ENCODE data around the gene CHST6.
"Not testable (repeated sequence)": the region's sequence is repeated elsewhere in the genome, so short reads cannot be mapped to it uniquely, and the experiment has no call there.

The CHST6 gene

DNA sequence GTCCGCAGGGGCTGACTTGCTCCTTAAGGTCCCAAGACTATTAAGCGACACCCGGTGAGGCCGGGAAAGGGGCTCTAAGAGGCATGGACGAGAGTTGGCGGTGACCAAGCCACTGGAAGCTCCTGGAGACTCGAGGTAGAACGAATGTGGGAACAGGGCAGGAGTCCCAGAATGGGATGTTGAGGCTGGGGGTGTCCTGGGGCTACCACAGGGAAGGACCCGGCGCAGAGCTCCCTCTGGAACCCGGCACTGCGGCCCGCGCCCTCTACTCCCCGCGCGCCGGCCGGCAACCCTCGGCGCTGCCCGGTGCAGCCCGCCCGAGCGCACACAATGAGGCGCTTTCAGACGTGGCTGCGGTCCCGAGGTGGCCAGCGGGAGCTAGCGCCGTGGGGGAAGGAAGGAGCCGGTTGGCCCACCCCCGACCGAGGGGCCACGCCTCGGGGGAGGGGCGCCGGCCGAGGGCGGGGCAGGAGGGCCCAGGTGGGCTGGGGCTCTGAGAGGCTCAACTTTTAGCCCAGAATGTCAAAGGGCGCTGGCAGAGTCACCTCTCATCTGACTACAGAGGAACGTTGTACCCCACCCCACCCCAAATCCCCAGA is at the start of gene CHST6:
TSS of gene CHST6 (minus strand) at position 366 of the 599 bp plus-strand sequence. CDS start 15,613 bp downstream, outside the sequence.
- DNase-seq, result no peak

DNA sequence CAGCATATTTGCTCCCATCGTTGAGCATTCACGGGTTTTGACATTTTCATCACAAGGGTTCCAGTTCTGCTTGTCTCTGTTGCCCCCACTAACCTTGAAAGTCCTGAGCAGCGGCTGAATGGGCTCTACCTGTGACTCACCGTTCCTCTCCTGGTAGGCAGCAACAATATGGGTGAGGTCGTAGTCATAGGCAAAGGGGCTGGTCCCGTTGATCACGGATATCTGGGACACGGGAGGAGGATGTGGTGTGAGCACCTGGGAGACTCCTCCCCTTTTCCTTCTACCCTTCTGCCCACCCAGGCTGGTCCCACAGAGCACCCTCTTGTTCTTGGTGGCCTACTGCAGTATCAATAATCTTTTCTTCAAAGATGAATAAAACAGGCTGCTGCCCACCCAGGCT is 47.2 kb upstream of the CHST6 start:
- not testable (repeated sequence) for DNase-seq

- DNase-seq, result no peak
These were observed 46.0 kb upstream of the CHST6 start for GRCh38 chr16:75541236-75541635.

- DNase-seq, result not testable (repeated sequence)
These were observed 43.8 kb upstream of the CHST6 start for GRCh38 chr16:75538882-75539565.

DNA sequence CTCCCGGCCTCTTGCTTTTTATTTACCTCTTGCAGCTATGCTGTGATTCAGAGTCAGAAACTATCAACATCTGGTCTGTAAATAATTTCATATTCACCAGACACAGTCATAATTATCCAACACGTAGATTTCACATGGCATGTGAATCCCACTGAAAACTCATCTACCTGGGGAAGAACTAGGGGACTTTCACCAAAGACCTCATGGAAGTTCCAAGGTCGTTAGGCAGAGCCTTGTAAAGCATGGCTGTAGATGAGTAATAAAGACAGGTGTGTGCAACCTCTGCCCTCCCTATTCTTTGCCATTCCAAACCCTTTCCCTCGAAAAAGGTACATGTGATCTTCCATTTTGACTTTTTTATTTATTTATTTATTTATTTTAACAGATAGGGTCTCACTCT is 42.5 kb upstream of the CHST6 start:
- no peak for DNase-seq

- no peak for DNase-seq
These were observed 40.7 kb upstream of the CHST6 start, which contains the start of gene CHST5 for GRCh38 chr16:75535901-75536300. Gene CHST5, minus strand, starts transcription at chr16:75536108. Its CDS starts 5,724 bp downstream, at chr16:75530384.

GRCh38 chr16:75535211-75535843 is 40.1 kb upstream of the CHST6 start:
- no peak for DNase-seq

GRCh38 chr16:75534560-75535205 is 39.4 kb upstream of the CHST6 start:
- DNase-seq, result no peak

GRCh38 chr16:75532791-75533190 is 37.5 kb upstream of the CHST6 start:
- no peak for DNase-seq

- DNase-seq, result no peak
These were observed 37.0 kb upstream of the CHST6 start for GRCh38 chr16:75532142-75532765.

DNA sequence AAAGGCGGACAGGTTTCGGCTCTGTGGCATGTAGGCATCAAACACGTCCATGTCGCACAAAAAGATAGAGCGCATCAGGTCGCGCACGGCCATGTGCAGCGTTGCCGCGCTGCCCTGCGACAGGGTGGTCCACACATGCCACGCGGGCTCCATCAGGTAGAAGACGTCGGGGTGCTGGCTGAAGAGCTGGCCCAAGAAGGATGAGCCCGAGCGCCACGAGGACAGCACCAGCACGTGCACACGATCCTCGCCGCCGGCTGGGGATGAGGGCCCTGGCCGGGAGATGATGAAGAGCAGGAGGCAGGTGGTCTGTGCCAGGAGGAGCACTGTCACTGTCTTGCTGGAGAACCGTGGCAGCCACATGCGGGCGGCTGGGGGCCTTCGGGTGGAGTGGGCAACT is 34.7 kb upstream of the CHST6 start:
- no peak for DNase-seq

GRCh38 chr16:75529056-75529905 is 34.0 kb upstream of the CHST6 start:
- no peak for DNase-seq

DNA sequence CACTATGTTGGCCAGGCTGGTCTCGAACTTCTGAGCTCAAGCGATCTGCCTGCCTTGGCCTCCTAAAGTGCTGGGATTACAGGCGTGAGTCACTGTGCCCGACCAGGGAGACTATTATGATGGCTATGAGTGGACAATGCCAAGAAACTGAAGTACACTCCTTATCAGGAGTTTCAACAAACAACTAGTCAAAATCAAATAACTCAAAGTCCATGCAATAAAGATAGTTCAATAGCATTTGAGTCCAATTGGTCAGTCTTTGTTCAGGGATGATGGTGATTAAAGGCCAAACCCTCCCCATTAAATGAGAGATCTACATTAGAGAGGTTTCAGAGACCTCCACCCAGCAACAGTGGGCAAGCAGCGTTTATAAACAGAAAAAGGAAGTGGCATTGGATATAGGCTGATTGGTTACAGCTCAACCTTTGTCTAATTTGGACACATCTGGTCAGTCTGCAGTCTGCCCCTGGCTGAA is 32.6 kb upstream of the CHST6 start:
- DNase-seq, result no peak

DNA sequence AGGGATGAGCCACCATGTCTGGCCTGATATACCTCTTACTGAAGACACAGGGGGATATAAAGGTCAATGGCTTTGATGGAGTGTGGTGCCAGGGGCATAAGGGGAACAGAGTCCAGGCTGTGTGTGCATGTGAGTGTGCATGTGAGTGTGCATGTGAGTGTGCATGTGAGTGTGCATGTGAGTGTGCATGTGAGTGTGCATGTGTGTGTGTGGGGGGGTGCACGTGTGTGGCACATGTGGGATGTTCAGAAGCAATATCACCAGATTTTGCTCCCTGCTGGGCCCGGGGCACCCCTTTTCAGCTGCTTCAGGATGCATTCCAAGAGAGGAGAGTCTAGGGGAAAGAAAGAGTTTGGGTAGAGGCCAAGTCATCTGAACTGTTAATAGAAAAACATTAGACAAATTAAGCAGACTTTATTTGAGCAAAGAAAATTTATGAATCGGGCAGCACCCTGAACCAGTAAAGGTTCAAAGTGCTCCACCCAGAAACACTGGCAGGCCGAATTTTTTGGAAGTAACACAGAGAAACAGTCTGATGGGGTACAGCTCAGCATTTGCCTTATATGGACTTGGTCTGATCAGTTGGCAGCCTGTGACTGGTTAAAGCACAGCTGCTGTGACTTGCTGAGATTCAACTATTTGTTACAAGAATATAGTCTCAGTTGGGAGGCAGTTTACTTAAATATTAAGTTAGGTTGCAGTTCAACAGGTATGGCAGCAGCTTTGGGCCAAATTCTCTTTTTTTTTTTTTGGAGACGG is 31.0 kb upstream of the CHST6 start:
- DNase-seq, result no peak

- DNase-seq, result no peak
These were observed 23.9 kb upstream of the CHST6 start for GRCh38 chr16:75519175-75519574.

GRCh38 chr16:75516189-75516966 is 21.1 kb upstream of the CHST6 start:
- not testable (repeated sequence) for DNase-seq

GRCh38 chr16:75514296-75514695 is 19.1 kb upstream of the CHST6 start:
- DNase-seq, result no peak

GRCh38 chr16:75506574-75506973 is 11.3 kb upstream of the CHST6 start:
- no peak for DNase-seq

DNA sequence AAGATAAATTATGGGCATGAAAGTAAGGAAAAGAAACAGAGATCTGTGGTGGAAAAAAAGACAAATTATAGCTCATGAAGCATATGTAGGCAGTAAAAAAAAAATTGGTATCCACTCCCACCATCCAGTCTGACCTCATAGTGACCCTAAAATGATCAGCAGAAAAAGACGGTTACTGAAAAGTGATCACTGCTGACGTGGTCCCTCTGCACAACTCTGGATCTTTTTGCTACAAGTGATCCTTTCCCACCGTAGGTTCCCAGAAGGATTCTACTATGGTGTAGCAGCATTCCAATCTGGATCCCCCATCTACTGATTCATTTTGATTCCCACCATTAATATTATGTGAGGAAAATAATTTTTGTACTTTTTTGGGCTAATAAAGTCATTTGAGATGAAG is 10.9 kb upstream of the CHST6 start:
- no peak for DNase-seq

DNA sequence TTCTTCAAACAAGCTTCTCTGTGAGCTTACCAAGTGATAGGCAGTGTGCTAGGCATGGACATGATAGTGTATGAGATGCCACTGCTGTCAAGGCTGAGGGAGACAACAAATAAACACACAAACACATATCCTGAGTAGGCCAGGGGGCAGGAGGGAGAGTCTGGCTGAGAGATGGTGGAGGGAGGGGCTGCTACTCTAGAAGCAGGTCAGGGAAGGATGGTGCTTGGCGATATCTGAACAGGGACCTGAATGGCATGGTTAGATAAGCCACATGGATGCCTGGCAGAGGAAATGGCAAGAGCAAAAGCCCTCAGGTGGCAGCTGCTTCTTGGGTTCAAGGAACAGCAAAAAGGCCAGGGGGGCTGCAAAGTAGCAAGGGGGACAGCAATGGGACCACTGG is 8.6 kb upstream of the CHST6 start:
- DNase-seq, result no peak

All from DMS79 (cell line).